ENCODE measurements around the gene SNRPE. TPM values are rescaled to one million over a fixed set of nuclear protein-coding genes. Genes with fewer than 3 reads are reported as not detected.
A peak's percentile ranks its signal among the peaks of the same experiment; 100 is the strongest.

Gene SNRPE
- total and polyA plus RNA-seq, 2 of the 13 experiments (the other 11 are each of a cell fraction or from before 2014, with no cell fraction given), result 146 to 281 TPM

DNA sequence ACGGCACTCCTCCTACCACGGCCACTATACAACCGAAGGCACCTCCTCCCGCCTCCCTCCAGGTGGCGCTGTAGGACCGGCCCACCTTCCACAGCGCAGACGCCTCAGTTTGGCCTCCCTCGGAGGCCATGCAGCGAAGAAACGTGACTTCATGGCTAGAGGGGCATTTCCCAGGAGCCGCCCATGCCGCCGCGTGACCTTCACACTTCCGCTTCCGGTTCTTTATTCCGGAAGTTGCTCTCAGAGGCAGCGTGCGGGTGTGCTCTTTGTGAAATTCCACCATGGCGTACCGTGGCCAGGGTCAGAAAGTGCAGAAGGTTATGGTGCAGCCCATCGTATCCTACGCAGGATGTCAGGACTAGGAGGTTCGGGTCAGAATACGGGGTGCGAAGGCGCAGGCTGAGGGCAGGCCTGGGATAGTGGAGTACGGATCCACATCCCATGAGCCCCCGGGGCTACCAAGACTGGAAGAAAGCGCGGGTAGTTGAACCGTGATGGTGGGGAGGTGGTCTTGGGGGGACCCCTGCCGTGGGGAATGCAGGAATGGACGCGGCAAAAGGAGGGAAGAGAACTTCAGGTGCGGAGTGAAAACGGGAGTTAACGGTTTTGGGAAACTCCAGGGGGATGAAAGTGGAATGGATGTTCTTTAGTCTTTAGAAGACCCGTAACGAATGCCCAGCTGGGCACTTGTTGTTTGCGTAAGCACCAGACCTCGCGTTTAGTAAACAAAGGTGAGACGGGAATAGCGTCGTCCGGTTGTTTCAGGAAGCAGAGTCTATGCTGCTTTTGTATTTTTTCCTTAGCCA, at the start of gene SNRPE (continued):
- TF ChIP-seq SALL2 (CRISPR knock-in tag; IDR thresholded peaks at IDR 0.05) (no peak), ZNF7 (CRISPR knock-in tag; IDR thresholded peaks at IDR 0.05) (no peak), GZF1 (CRISPR knock-in tag; IDR thresholded peaks at IDR 0.05) (no peak), ZNF282 (IDR thresholded peaks at IDR 0.05; ENCODE audit: partially characterized antibody) (no peak), KDM5A (IDR thresholded peaks at IDR 0.05; ENCODE audit: borderline replicate concordance, low read length) (peak; percentile 97), ELF3 (CRISPR knock-in tag; IDR thresholded peaks at IDR 0.05) (peak; percentile 70; the same call in 1 of the 2 replicates), ZNF678 (CRISPR knock-in tag; IDR thresholded peaks at IDR 0.05) (no peak), NPAS2 (CRISPR knock-in tag; IDR thresholded peaks at IDR 0.05; ENCODE audit: borderline replicate concordance) (no peak), THYN1 (CRISPR knock-in tag; IDR thresholded peaks at IDR 0.05; ENCODE audit: borderline replicate concordance, low read depth) (no peak), SIX1 (CRISPR knock-in tag; IDR thresholded peaks at IDR 0.05; ENCODE audit: borderline replicate concordance) (no peak), ISL2 (CRISPR knock-in tag; IDR thresholded peaks at IDR 0.05) (peak; percentile 82), ZNF558 (CRISPR knock-in tag; IDR thresholded peaks at IDR 0.05; ENCODE audit: borderline replicate concordance) (no peak), EZH2 (conservative IDR thresholded peaks at IDR 0.05; ENCODE audit: low read depth, low read length) (no peak), TP53 (CRISPR knock-in tag; conservative IDR thresholded peaks at IDR 0.05) (0 out of 2 replicates have a peak, but pooled peaks have one; percentile 59), SRSF1 (optimal IDR thresholded peaks at IDR 0.05; ENCODE audit: low read depth, low read length) (no peak), ZNF839 (CRISPR knock-in tag; IDR thresholded peaks at IDR 0.05; ENCODE audit: borderline replicate concordance) (peak; percentile 75; the same call in 1 of the 2 replicates), NRL (CRISPR knock-in tag; IDR thresholded peaks at IDR 0.05; ENCODE audit: borderline replicate concordance) (peak; percentile 93), FOXK1 (CRISPR knock-in tag; IDR thresholded peaks at IDR 0.05; ENCODE audit: borderline replicate concordance, low read depth) (peak; percentile 97), CBX5 (CRISPR knock-in tag; IDR thresholded peaks at IDR 0.05; ENCODE audit: borderline replicate concordance) (peak; percentile 85; the same call in 1 of the 2 replicates), FOXA3 (CRISPR knock-in tag; IDR thresholded peaks at IDR 0.05) (peak; percentile 70), DNMT1 (CRISPR knock-in tag; IDR thresholded peaks at IDR 0.05) (no peak), KAT7 (CRISPR knock-in tag; IDR thresholded peaks at IDR 0.05; ENCODE audit: borderline replicate concordance) (0 out of 2 replicates have a peak, but pooled peaks have one; percentile 53), ZNF230 (CRISPR knock-in tag; IDR thresholded peaks at IDR 0.05) (no peak), MAFF (IDR thresholded peaks at IDR 0.05; ENCODE audit: low read depth, low read length) (no peak)
- TF ChIP-seq, protein P1, sequence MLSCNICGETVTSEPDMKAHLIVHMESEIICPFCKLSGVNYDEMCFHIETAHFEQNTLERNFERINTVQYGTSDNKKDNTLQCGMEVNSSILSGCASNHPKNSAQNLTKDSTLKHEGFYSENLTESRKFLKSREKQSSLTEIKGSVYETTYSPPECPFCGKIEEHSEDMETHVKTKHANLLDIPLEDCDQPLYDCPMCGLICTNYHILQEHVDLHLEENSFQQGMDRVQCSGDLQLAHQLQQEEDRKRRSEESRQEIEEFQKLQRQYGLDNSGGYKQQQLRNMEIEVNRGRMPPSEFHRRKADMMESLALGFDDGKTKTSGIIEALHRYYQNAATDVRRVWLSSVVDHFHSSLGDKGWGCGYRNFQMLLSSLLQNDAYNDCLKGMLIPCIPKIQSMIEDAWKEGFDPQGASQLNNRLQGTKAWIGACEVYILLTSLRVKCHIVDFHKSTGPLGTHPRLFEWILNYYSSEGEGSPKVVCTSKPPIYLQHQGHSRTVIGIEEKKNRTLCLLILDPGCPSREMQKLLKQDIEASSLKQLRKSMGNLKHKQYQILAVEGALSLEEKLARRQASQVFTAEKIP (CRISPR knock-in tag; IDR thresholded peaks at IDR 0.05; ENCODE audit: borderline replicate concordance), result no peak
- TF ChIP-seq, protein P2, sequence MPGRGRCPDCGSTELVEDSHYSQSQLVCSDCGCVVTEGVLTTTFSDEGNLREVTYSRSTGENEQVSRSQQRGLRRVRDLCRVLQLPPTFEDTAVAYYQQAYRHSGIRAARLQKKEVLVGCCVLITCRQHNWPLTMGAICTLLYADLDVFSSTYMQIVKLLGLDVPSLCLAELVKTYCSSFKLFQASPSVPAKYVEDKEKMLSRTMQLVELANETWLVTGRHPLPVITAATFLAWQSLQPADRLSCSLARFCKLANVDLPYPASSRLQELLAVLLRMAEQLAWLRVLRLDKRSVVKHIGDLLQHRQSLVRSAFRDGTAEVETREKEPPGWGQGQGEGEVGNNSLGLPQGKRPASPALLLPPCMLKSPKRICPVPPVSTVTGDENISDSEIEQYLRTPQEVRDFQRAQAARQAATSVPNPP (CRISPR knock-in tag; IDR thresholded peaks at IDR 0.05), result peak; percentile 95; the same call in 1 of the 2 replicates
- TF ChIP-seq, protein P3, sequence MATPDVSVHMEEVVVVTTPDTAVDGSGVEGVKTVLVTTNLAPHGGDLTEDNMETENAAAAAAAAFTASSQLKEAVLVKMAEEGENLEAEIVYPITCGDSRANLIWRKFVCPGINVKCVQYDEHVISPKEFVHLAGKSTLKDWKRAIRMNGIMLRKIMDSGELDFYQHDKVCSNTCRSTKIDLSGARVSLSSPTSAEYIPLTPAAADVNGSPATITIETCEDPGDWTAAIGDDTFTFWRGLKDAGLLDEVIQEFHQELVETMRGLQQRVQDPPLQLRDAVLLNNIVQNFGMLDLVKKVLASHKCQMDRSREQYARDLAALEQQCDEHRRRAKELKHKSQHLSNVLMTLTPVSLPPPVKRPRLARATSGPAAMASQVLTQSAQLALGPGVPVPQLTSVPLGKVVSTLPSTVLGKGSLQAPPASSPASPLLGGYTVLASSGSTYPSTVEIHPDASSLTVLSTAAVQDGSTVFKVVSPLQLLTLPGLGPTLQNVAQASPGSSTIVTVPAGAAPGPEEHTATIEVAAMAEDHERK (CRISPR knock-in tag; IDR thresholded peaks at IDR 0.05; ENCODE audit: low read depth), result peak; percentile 66; the same call in 1 of the 2 replicates

All from HepG2 (cell line).